ENCODE data around the gene FAM163B.

DNA sequence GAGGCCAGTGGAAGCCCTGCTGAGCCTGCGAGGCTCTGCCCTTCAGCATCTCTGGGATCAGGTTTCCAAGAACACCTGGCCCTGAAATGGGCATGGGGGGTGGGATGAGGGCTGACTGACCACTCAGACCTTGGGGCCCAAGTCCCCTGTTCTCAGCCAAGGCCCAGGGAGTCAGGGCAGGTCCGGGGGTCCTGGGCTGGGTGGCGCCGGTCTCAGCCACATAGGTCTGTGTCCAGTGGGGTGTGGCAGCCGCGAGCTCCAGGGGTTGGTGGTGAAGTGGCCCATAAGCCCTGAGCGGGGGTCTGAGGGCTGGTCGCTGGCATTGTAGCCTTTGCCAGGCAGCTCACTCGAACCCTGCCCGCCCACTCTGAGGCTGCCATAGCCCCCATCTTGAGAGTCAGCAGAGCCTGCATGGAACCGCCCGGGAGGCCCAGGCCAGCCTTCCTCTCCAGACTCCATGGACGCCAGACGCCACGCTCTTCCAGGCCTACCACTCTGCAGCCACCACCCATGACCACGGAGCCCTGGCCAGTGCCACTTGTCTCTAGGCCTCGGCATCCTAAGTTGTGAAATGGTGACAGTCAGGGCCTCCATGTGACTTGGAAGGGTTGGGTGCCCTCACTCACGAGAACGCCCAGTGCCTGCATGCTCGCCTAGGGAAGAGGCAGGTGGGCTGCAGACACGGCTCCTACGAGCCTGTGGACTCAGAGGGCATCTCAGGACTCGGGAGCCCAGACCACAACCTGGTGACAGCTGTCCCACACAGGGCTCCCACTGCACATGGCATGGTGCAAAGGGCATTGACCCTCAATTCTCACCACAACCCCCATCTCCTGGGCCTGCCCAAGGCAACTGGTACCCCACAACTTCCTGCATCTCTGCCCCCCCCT, 20.3 kb upstream of the FAM163B start:
- TF ChIP-seq, protein P1, sequence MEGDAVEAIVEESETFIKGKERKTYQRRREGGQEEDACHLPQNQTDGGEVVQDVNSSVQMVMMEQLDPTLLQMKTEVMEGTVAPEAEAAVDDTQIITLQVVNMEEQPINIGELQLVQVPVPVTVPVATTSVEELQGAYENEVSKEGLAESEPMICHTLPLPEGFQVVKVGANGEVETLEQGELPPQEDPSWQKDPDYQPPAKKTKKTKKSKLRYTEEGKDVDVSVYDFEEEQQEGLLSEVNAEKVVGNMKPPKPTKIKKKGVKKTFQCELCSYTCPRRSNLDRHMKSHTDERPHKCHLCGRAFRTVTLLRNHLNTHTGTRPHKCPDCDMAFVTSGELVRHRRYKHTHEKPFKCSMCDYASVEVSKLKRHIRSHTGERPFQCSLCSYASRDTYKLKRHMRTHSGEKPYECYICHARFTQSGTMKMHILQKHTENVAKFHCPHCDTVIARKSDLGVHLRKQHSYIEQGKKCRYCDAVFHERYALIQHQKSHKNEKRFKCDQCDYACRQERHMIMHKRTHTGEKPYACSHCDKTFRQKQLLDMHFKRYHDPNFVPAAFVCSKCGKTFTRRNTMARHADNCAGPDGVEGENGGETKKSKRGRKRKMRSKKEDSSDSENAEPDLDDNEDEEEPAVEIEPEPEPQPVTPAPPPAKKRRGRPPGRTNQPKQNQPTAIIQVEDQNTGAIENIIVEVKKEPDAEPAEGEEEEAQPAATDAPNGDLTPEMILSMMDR (IDR thresholded peaks at IDR 0.05; ENCODE audit: poor library complexity), result no peak
- TF ChIP-seq EZH2 (IDR thresholded peaks at IDR 0.05; ENCODE audit: borderline replicate concordance) (no peak), EZH2phosphoT487 (IDR thresholded peaks at IDR 0.05; ENCODE audit: low read depth, severe bottlenecking, unreplicated experiment) (no peak)

Data from hepatocyte (in vitro differentiated cells).